NCI-H226 (cell line): ENCODE measurements around the gene DAW1.
A peak's percentile ranks its signal among the peaks of the same experiment; 100 is the strongest.
"Not testable (repeated sequence)": the region's sequence is repeated elsewhere in the genome, so short reads cannot be mapped to it uniquely, and the experiment has no call there.

Experiments used
- DNase-seq: peaks from one replicate; pipeline ENCODE4 v3.0.0-alpha.2; 2015

DAW1 gene

GRCh38 chr2:227932001-227932400, 60.6 kb downstream of the DAW1 start:
- DNase-seq = no peak

GRCh38 chr2:227932403-227932802, 61.0 kb downstream of the DAW1 start:
- DNase-seq = no peak

DNA sequence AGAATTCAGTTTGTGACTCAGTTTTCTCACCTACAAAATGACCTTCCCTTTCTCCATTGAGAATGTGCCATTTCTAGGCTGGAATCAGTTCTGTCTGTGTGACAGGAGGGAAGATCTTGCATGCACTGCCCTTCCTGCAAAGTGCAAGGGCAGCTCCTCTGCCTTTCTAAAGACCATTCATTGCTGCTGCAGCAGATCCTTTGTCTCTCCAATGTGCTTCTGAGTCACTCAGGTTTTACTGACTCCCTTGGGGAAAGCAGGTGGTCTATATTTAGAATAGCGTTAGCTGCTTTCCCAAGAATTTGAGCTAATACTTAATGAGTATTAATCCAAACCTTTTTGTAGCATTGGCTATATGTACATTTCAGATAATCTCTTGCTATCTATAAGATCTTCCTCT, 62.5 kb downstream of the DAW1 start:
- no peak for DNase-seq

DNA sequence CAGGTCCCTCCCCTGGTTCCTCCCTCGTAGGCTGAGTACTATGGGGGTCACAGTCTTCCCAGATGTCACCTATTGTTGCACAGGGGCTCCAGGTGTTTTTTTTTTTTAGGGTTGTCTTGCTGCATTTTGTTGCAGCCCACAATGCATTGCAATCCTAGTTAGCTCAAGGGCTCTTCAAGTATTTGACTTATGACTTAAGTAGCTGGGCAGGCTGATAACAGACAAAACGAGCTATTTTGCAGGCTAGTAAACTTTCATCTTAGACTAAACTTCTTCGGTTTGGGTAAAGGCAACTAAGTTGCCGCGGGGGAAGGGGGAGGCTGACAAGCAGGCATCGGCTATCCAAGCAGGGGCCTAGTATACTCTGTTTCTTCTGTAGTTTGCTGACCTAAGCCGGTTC, 64.8 kb downstream of the DAW1 start:
- not testable (repeated sequence) for DNase-seq

DNA sequence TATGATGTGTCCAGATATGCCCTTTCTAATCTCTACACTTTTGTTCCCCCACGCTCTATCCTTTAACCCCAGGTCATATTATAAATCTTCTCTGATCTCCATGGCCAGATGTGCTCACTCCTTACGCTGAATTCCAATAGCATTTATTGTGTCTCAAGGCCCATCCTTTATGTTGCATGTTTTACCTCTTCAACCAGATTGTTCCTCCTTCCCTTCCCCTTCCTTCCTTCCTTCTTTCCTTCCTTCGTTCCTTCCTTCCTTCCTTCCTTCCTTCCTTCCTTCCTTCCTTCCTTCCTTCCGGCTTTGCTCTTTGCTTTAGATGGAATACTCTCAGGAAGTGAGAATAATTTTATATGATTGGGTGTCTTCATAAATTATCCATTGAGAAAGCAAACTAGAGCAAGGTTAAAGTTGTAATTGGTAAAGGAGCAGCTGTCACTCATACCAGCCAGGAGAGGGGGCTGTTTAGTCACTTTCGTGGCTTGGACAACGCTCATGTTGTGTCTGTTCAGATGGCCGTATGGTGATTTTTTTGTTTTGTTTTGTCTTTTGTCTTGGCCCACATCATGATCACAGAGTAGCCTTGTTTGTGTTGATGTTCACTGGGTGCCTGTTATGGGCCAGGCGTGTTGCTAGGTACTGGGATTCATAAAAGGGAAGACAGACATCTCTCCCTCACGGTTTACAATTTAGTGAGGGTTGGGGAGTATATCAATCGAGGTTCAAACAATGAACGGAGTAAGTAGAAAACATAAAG, 68.0 kb downstream of the DAW1 start:
- DNase-seq = peak; percentile 15

DNA sequence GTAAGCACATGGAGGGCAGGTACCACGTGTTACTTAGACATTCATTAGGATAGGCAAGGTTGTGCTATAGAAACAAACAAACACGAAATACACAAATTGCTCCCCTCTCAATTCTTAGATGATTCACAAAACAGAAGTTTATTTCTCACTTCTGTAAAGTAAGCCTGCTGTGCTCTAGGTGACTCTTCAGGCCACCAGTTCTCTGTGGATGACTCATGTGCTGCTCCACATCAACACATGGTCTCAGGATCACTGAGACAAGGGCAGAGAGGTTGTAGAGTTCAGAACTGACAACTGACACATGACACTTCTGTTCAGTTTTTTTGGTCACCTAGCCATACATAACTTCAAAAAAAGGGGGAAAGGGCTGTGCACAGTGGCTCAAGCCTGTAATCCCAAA, 70.6 kb downstream of the DAW1 start:
- DNase-seq = no peak

DNA sequence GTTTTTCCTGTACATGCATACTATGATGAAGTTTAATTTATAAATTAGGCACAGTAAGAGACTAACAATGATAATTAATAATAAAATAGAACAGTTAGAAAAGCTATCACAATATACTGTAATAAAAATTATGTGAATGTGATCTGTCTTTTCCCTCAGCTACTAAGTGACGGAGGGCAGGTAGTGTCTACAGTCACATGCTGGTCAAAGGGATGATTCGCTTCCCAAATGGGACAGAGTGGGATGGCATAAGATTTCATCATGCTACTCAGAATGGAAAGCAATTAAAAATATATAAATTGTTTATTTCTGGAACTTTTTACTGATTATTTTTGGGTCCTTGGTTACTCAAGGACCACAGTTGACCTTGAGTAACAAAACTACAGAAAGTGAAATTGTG, 71.5 kb downstream of the DAW1 start:
- no peak for DNase-seq

DNA sequence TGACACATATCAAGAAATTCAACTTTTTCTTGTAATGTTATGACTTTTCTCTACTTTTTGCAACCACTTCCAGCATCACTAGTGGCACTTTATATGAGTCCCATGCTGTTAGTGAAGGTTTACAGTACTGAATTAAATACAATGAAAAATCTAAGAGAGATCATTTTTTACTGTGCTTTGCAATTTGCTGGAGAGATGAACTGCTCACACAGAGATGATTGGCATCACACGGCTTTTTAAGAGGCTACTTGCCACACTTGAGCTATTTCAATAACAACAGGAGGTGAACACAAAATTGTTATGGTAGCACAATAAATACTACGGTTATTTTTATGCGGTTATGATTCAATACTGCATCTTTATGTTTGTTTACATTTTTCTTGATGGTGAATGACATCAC, 88.9 kb downstream of the DAW1 start:
- DNase-seq = no peak

- DNase-seq = no peak
These were observed 100.3 kb downstream of the DAW1 start for GRCh38 chr2:227971619-227972230.

DNA sequence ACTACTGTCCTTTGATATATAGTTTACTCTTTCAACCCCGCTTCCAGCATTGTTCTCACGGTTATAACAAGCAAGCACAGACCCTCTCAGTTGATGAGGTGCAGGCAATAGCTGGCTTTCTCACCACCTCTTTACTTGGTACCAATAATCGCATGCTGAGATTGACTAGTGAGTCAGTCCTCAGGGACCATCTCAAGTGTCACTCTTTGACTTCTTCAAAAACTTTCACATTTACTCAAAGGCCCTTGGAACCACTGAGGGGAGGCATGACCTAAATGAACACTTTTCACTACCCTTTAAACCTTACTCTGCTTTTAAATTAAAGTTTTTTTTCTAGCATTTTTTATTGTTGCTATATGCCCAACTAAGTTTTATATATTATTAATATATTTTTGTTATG, 101.8 kb downstream of the DAW1 start:
- DNase-seq = no peak
